ENCODE data around the gene MED23. TPM values are rescaled to one million over a fixed set of nuclear protein-coding genes. Genes with fewer than 3 reads are reported as not detected.
"Not testable (repeated sequence)": the region's sequence is repeated elsewhere in the genome, so short reads cannot be mapped to it uniquely, and the experiment has no call there.

MED23 gene

GRCh38 chr6:131531681-131532080, 96.4 kb downstream of the MED23 start:
- not testable (repeated sequence) for H2BK120ac ChIP-seq (ENCODE audit: low read depth, low read length); H3K4ac ChIP-seq (ENCODE audit: low read depth, low read length); H3K79me1 ChIP-seq (ENCODE audit: low read length); H3K79me2 ChIP-seq (ENCODE audit: control insufficient read depth, insufficient read depth, low read length); H3K4me1 ChIP-seq (ENCODE audit: control insufficient read depth, low read depth, low read length); H3K27me3 ChIP-seq (ENCODE audit: insufficient read depth, low read length, poor library complexity); H3K9ac ChIP-seq (ENCODE audit: low read length); H4K8ac ChIP-seq (ENCODE audit: low read depth, low read length); H3K27ac ChIP-seq (ENCODE audit: low read depth, low read length); H3K36me3 ChIP-seq (ENCODE audit: control insufficient read depth, insufficient read depth, low read length); DNase-seq; H2AK5ac ChIP-seq (ENCODE audit: low read length); H3K4me3 ChIP-seq (ENCODE audit: low read length); H3K4me2 ChIP-seq (ENCODE audit: low read length); H4K5ac ChIP-seq (ENCODE audit: low read length); H2BK15ac ChIP-seq (replicated peaks; ENCODE audit: low read depth); H3K18ac ChIP-seq (ENCODE audit: low read length); H3K23ac ChIP-seq (ENCODE audit: low read length); H2BK5ac ChIP-seq (ENCODE audit: low read length)
- peak overlapping the region; percentile 34 for H3K56ac ChIP-seq (ENCODE audit: low read length)
- WGBS (ENCODE audit: extremely low coverage, insufficient coverage, low lambda C conversion rate) = no CpG with 5 or more reads among the region's 12 CpGs

- not testable (repeated sequence) for H3K18ac ChIP-seq (ENCODE audit: low read length); H3K27ac ChIP-seq (ENCODE audit: low read depth, low read length); H4K5ac ChIP-seq (ENCODE audit: low read length); H3K27me3 ChIP-seq (ENCODE audit: insufficient read depth, low read length, poor library complexity); H3K4me2 ChIP-seq (ENCODE audit: low read length); H3K36me3 ChIP-seq (ENCODE audit: control insufficient read depth, insufficient read depth, low read length); H3K23ac ChIP-seq (ENCODE audit: low read length); DNase-seq; H2BK120ac ChIP-seq (ENCODE audit: low read depth, low read length); H3K4me1 ChIP-seq (ENCODE audit: control insufficient read depth, low read depth, low read length); H2AK5ac ChIP-seq (ENCODE audit: low read length); H2BK5ac ChIP-seq (ENCODE audit: low read length); H3K4ac ChIP-seq (ENCODE audit: low read depth, low read length); H3K56ac ChIP-seq (ENCODE audit: low read length); H3K79me1 ChIP-seq (ENCODE audit: low read length); H3K79me2 ChIP-seq (ENCODE audit: control insufficient read depth, insufficient read depth, low read length); H4K8ac ChIP-seq (ENCODE audit: low read depth, low read length); H3K9ac ChIP-seq (ENCODE audit: low read length); H2BK15ac ChIP-seq (replicated peaks; ENCODE audit: low read depth); H3K4me3 ChIP-seq (ENCODE audit: low read length)
- no CpG with 5 or more reads among the region's 5 CpGs for WGBS (ENCODE audit: extremely low coverage, insufficient coverage, low lambda C conversion rate)
Observed at GRCh38 chr6:131530936-131531335, 97.1 kb downstream of the MED23 start.

- Histone ChIP-seq H3K4me1 (ENCODE audit: control insufficient read depth, low read depth, low read length) (no peaks in the 10 kb centered on the region), H2BK15ac (replicated peaks; ENCODE audit: low read depth) (no peak overlapping the region), H3K79me1 (ENCODE audit: low read length) (no peaks in the 10 kb centered on the region), H4K5ac (ENCODE audit: low read length) (no peak overlapping the region), H2AK5ac (ENCODE audit: low read length) (no peak overlapping the region), H3K4me3 (ENCODE audit: low read length) (no peak overlapping the region), H3K18ac (ENCODE audit: low read length) (no peak overlapping the region), H3K27me3 (ENCODE audit: insufficient read depth, low read length, poor library complexity) (no peaks in the 10 kb centered on the region), H3K4ac (ENCODE audit: low read depth, low read length) (no peak overlapping the region), H2BK5ac (ENCODE audit: low read length) (no peak overlapping the region), H3K36me3 (ENCODE audit: control insufficient read depth, insufficient read depth, low read length) (no peaks in the 10 kb centered on the region), H4K8ac (ENCODE audit: low read depth, low read length) (no peak overlapping the region), H3K4me2 (ENCODE audit: low read length) (no peak overlapping the region), H3K23ac (ENCODE audit: low read length) (no peak overlapping the region), H3K56ac (ENCODE audit: low read length) (no peak overlapping the region), H3K9ac (ENCODE audit: low read length) (no peak overlapping the region), H3K27ac (ENCODE audit: low read depth, low read length) (no peak overlapping the region), H3K79me2 (ENCODE audit: control insufficient read depth, insufficient read depth, low read length) (no peaks in the 10 kb centered on the region), H2BK120ac (ENCODE audit: low read depth, low read length) (no peak overlapping the region)
- DNase-seq = no peak
- no CpG with 5 or more reads among the region's 25 CpGs for WGBS (ENCODE audit: extremely low coverage, insufficient coverage, low lambda C conversion rate)
Observed at GRCh38 chr6:131524695-131525336, 103.2 kb downstream of the MED23 start.

- Histone ChIP-seq H3K4ac (ENCODE audit: low read depth, low read length) (no peak overlapping the region), H3K9ac (ENCODE audit: low read length) (no peak overlapping the region), H2AK5ac (ENCODE audit: low read length) (no peak overlapping the region), H3K36me3 (ENCODE audit: control insufficient read depth, insufficient read depth, low read length) (no peaks in the 10 kb centered on the region), H3K56ac (ENCODE audit: low read length) (no peak overlapping the region), H3K4me3 (ENCODE audit: low read length) (no peak overlapping the region), H4K8ac (ENCODE audit: low read depth, low read length) (no peak overlapping the region), H3K18ac (ENCODE audit: low read length) (no peak overlapping the region), H3K4me1 (ENCODE audit: control insufficient read depth, low read depth, low read length) (no peaks in the 10 kb centered on the region), H4K5ac (ENCODE audit: low read length) (no peak overlapping the region), H3K23ac (ENCODE audit: low read length) (no peak overlapping the region), H3K27me3 (ENCODE audit: insufficient read depth, low read length, poor library complexity) (no peaks in the 10 kb centered on the region), H3K4me2 (ENCODE audit: low read length) (no peak overlapping the region), H3K27ac (ENCODE audit: low read depth, low read length) (no peak overlapping the region), H2BK15ac (replicated peaks; ENCODE audit: low read depth) (no peak overlapping the region), H2BK120ac (ENCODE audit: low read depth, low read length) (no peak overlapping the region), H3K79me2 (ENCODE audit: control insufficient read depth, insufficient read depth, low read length) (no peaks in the 10 kb centered on the region), H3K79me1 (ENCODE audit: low read length) (no peaks in the 10 kb centered on the region), H2BK5ac (ENCODE audit: low read length) (no peak overlapping the region)
- no CpG with 5 or more reads among the region's 1 CpG for WGBS (ENCODE audit: extremely low coverage, insufficient coverage, low lambda C conversion rate)
- DNase-seq = no peak
Observed at GRCh38 chr6:131523988-131524673, 103.9 kb downstream of the MED23 start.

Small RNA genes lying within 50 kb of the gene (small RNA-seq; reads per million reads assigned to genes)
- gene RNU4-18P (ENCODE audit: insufficient read depth) = not detected

All from mesendoderm (in vitro differentiated cells).